Measurements from ENCODE around the gene MMP25.

DNA sequence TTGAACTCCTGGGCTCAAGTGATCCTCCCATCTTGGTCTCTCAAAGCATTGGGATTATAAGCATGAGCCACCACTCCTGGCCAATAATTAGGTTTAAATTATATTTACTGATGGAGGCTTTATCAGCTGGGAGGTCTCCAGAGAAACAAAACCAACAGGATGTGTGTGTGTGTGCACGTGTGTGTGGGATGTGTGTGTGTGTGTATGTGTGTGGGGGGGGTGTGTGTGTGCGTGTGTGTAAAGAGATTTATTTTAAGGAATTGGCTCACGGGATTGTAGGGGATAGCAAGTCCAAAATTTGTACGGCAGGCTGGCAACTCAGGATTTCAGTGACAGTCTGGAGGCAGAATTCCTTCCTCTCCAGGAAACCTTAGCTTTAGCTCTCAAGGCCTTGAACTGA lies 4.6 kb downstream of the MMP25 start:
- TF ChIP-seq, protein P1, sequence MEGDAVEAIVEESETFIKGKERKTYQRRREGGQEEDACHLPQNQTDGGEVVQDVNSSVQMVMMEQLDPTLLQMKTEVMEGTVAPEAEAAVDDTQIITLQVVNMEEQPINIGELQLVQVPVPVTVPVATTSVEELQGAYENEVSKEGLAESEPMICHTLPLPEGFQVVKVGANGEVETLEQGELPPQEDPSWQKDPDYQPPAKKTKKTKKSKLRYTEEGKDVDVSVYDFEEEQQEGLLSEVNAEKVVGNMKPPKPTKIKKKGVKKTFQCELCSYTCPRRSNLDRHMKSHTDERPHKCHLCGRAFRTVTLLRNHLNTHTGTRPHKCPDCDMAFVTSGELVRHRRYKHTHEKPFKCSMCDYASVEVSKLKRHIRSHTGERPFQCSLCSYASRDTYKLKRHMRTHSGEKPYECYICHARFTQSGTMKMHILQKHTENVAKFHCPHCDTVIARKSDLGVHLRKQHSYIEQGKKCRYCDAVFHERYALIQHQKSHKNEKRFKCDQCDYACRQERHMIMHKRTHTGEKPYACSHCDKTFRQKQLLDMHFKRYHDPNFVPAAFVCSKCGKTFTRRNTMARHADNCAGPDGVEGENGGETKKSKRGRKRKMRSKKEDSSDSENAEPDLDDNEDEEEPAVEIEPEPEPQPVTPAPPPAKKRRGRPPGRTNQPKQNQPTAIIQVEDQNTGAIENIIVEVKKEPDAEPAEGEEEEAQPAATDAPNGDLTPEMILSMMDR (IDR thresholded peaks at IDR 0.05; ENCODE audit: low read depth, low read length) = no peak
- no peak for TF ChIP-seq EZH2phosphoT487 (IDR thresholded peaks at IDR 0.05; ENCODE audit: low read depth)

Measured in OCI-LY3 (cell line).